Hematopoietic multipotent progenitor cell (in vitro differentiated cells): ENCODE measurements around the gene MACROH2A1. TPM values are rescaled to one million over a fixed set of nuclear protein-coding genes. Genes with fewer than 3 reads are reported as not detected.

Experiments used
- DNase-seq, 3 donors: peaks; one replicate each; pipeline ENCODE4 v3.0.0-alpha.2; 2011 to 2015; ENCODE audit warnings: low read depth in 2 of 3, low spot score in 2 of 3
- total RNA-seq: library from RNA; depleted of rRNA; stranded (reverse); fragments of >200 nt; gene quantifications from one replicate; pipeline ENCODE4 v1.2.3, GENCODE V29; 2012

The MACROH2A1 gene
- total RNA-seq, 1 donor: 694 TPM

- no peak for DNase-seq
Observed at GRCh38 chr5:135436951-135437418, 38.0 kb upstream of the MACROH2A1 start.

- DNase-seq: no peak
Observed at GRCh38 chr5:135435467-135436330, 36.7 kb upstream of the MACROH2A1 start.

GRCh38 chr5:135434591-135435466, 35.8 kb upstream of the MACROH2A1 start:
- no peak for DNase-seq

- no peak for DNase-seq
Observed at GRCh38 chr5:135433681-135434426, 34.8 kb upstream of the MACROH2A1 start.

GRCh38 chr5:135432113-135432512, 33.1 kb upstream of the MACROH2A1 start:
- DNase-seq: no peak

GRCh38 chr5:135430135-135430437, 31.1 kb upstream of the MACROH2A1 start:
- no peak for DNase-seq

- no peak for DNase-seq
Observed at GRCh38 chr5:135429301-135430134, 30.5 kb upstream of the MACROH2A1 start.

GRCh38 chr5:135428586-135428985, 29.6 kb upstream of the MACROH2A1 start:
- no peak for DNase-seq

- peak in 2 of 3 donors; percentile 78 to 87 for DNase-seq
Observed at GRCh38 chr5:135426102-135427082, 27.4 kb upstream of the MACROH2A1 start.

GRCh38 chr5:135425641-135426040, 26.6 kb upstream of the MACROH2A1 start:
- DNase-seq: peak in 2 of 3 donors; percentile 47 to 69

GRCh38 chr5:135423846-135424168, 24.8 kb upstream of the MACROH2A1 start:
- DNase-seq: no peak

- DNase-seq: peak in 2 of 3 donors; percentile 47 to 54
Observed at GRCh38 chr5:135423146-135423845, 24.3 kb upstream of the MACROH2A1 start.

GRCh38 chr5:135422419-135422818, 23.4 kb upstream of the MACROH2A1 start:
- no peak for DNase-seq

- DNase-seq: no peak
Observed at GRCh38 chr5:135417083-135417482, 18.1 kb upstream of the MACROH2A1 start.

- DNase-seq: no peak
Observed at GRCh38 chr5:135405082-135405481, 6.1 kb upstream of the MACROH2A1 start.

- no peak for DNase-seq
Observed at GRCh38 chr5:135402031-135402430, 3.0 kb upstream of the MACROH2A1 start.

GRCh38 chr5:135400866-135401265, 1.8 kb upstream of the MACROH2A1 start:
- DNase-seq: no peak

GRCh38 chr5:135399794-135400542, 937 bp upstream of the MACROH2A1 start:
- no peak for DNase-seq
